HG02870 (cell line): Measurements from ENCODE around the gene ZNF69.
"Not testable (repeated sequence)": the region's sequence is repeated elsewhere in the genome, so short reads cannot be mapped to it uniquely, and the experiment has no call there.

Experiments used
- ATAC-seq: cut with Tn5 transposase; IDR thresholded peaks from one replicate; pipeline ENCODE4 v1.9.1; 2021; ENCODE audit warnings: mild to moderate bottlenecking, moderate library complexity; ENCODE audit not compliant: unreplicated experiment

ZNF69 gene

DNA sequence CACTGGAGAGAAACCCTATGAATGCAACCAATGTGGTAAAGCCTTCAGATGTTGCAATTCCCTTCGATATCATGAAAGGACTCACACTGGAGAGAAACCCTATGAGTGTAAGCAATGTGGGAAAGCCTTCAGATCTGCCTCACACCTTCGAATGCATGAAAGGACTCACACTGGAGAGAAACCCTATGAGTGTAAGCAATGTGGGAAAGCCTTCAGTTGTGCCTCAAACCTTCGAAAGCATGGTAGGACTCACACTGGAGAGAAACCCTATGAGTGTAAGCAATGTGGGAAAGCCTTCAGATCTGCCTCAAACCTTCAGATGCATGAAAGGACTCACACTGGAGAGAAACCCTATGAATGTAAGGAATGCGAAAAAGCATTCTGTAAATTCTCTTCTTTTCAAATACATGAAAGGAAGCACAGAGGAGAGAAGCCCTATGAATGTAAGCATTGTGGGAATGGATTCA, 62.1 kb downstream of the ZNF69 start:
- ATAC-seq, result not testable (repeated sequence)

DNA sequence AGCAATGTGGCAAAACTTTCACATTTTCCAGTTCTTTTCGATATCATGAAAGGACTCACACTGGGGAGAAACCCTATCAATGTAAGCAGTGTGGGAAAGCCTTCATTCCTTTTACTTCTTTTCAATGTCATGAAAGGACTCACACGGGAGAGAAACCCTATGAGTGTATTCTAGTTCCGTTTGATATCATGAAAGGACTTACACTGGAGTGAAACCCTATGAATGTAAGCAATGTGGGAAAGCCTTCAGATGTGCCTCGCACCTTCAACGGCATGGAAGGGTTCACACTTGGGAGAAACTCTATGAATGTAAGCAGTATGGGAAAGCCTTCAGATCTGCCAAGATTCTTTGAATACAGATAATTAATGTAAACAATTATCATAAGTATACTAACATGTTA, 62.7 kb downstream of the ZNF69 start:
- ATAC-seq, result no peak
